Endothelial cell of umbilical vein (primary cell): ENCODE data around the gene SFTPA2.

ENCODE experiments used
- CTCF ChIP-seq, 2 donors: IDR thresholded peaks; 1 replicate in 1 of 2; 2 replicates in 1 of 2; pipeline ENCODE4 v1.5.1; 2011; ENCODE audit warnings: low read length in 2 of 2, mild to moderate bottlenecking in 2 of 2, moderate library complexity in 2 of 2, control low read depth in 1 of 2, inconsistent platforms in 1 of 2, low read depth in 1 of 2; ENCODE audit not compliant: insufficient read depth in 1 of 2; ENCODE audit errors: extremely low read depth in 1 of 2
- POLR2A ChIP-seq: IDR thresholded peaks from 2 replicates; pipeline ENCODE4 v1.6.1; 2012; ENCODE audit warnings: low read depth, mild to moderate bottlenecking, control low read depth, low read length
- POLR2AphosphoS5 ChIP-seq: IDR thresholded peaks from 2 replicates; pipeline ENCODE4 v1.6.1; 2012; ENCODE audit warnings: low read depth, mild to moderate bottlenecking, control low read depth, low read length, moderate library complexity; ENCODE audit not compliant: insufficient read depth
- TF ChIP-seq, protein P1 (sequence below): IDR thresholded peaks from 2 replicates; pipeline ENCODE4 v1.6.1; 2011; ENCODE audit not compliant: insufficient read depth, insufficient read length

- no peak for TF ChIP-seq CTCF (IDR thresholded peaks at IDR 0.05; ENCODE audit: extremely low read depth in 1 of 2, insufficient read depth in 1 of 2, low read depth in 1 of 2, low read length in 2 of 2)
- no peak for TF ChIP-seq POLR2AphosphoS5
- no peak for TF ChIP-seq POLR2A
- TF ChIP-seq, protein P1, sequence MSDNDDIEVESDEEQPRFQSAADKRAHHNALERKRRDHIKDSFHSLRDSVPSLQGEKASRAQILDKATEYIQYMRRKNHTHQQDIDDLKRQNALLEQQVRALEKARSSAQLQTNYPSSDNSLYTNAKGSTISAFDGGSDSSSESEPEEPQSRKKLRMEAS: no peak
These were observed 4.6 kb downstream of the SFTPA2 start for GRCh38 chr10:79555354-79556309.
